H54 (cell line): ENCODE measurements around the gene PTX4.

Experiments
- DNase-seq: peaks from one replicate; pipeline ENCODE4 v3.0.0; 2011; ENCODE audit warnings: low spot score, mixed read lengths; ENCODE audit not compliant: insufficient read length
- FAIRE-seq: peaks from 3 replicates; lab custom pipeline; 2011; peaks lifted over from hg19 to GRCh38; lab: Jason Lieb, UNC
- POLR2A ChIP-seq: IDR thresholded peaks from 2 replicates; pipeline ENCODE4 v1.6.1; 2011; ENCODE audit warnings: low read depth, mild to moderate bottlenecking, low read length

PTX4 gene

GRCh38 chr16:1488619-1489018 lies at the start of gene PTX4:
Gene PTX4, minus strand, starts transcription at chr16:1488944. Its CDS starts 35 bp downstream, at chr16:1488909.
- DNase-seq (no peak), FAIRE-seq (no peak)
- TF ChIP-seq POLR2A: no peak

GRCh38 chr16:1537763-1538289 lies 49.1 kb upstream of the PTX4 start:
- no peak for FAIRE-seq
- DNase-seq: no peak
- TF ChIP-seq POLR2A: no peak

GRCh38 chr16:1537138-1537577 lies 48.4 kb upstream of the PTX4 start:
- no peak for TF ChIP-seq POLR2A
- FAIRE-seq: no peak
- no peak for DNase-seq

- FAIRE-seq (no peak), DNase-seq (no peak)
- TF ChIP-seq POLR2A: no peak
Measured at GRCh38 chr16:1536601-1537000, 47.9 kb upstream of the PTX4 start.

- DNase-seq (no peak), FAIRE-seq (no peak)
- TF ChIP-seq POLR2A: no peak
Measured at GRCh38 chr16:1535391-1536291, 46.9 kb upstream of the PTX4 start.

- no peak for FAIRE-seq
- no peak for DNase-seq
- TF ChIP-seq POLR2A: no peak
Measured at GRCh38 chr16:1534021-1535020, 45.6 kb upstream of the PTX4 start.

GRCh38 chr16:1533443-1533951 lies 44.8 kb upstream of the PTX4 start, which contains the start of gene TMEM204:
Gene TMEM204, plus strand, starts transcription at chr16:1533666. Its CDS starts 610 bp downstream, at chr16:1534276.
- DNase-seq (no peak), FAIRE-seq (no peak)
- no peak for TF ChIP-seq POLR2A

- TF ChIP-seq POLR2A: no peak
- no peak for DNase-seq
- FAIRE-seq: no peak
Measured at GRCh38 chr16:1532771-1533170, 44.0 kb upstream of the PTX4 start.

GRCh38 chr16:1532081-1532760 lies 43.5 kb upstream of the PTX4 start:
- TF ChIP-seq POLR2A: no peak
- FAIRE-seq: no peak
- no peak for DNase-seq

GRCh38 chr16:1531638-1531910 lies 42.8 kb upstream of the PTX4 start:
- TF ChIP-seq POLR2A: no peak
- DNase-seq (no peak), FAIRE-seq (no peak)

- no peak for TF ChIP-seq POLR2A
Measured at GRCh38 chr16:1530883-1531637, 42.3 kb upstream of the PTX4 start.

GRCh38 chr16:1530349-1530882 lies 41.7 kb upstream of the PTX4 start:
- no peak for FAIRE-seq
- no peak for TF ChIP-seq POLR2A
- no peak for DNase-seq

More at GRCh38 chr16:1530883-1531637, 42.3 kb upstream of the PTX4 start:
- DNase-seq: no peak
- no peak for FAIRE-seq
